Fibroblast of skin of right quadriceps (primary cell): ENCODE results near the gene SNAP29.
A peak's percentile ranks its signal among the peaks of the same experiment; 100 is the strongest.
"Not testable (repeated sequence)": the region's sequence is repeated elsewhere in the genome, so short reads cannot be mapped to it uniquely, and the experiment has no call there.

Source experiments
- DNase-seq: peaks from one replicate; pipeline ENCODE4 v3.0.0-alpha.2; 2013

SNAP29 gene

GRCh38 chr22:20903093-20903492 is 44.3 kb downstream of the SNAP29 start:
- no peak for DNase-seq

GRCh38 chr22:20904008-20904979 is 45.5 kb downstream of the SNAP29 start:
- peak; percentile 91 for DNase-seq

GRCh38 chr22:20904980-20905355 is 46.2 kb downstream of the SNAP29 start:
- DNase-seq: no peak

GRCh38 chr22:20905415-20906386 is 46.9 kb downstream of the SNAP29 start:
- DNase-seq: no peak

GRCh38 chr22:20906387-20906767 is 47.6 kb downstream of the SNAP29 start:
- no peak for DNase-seq

GRCh38 chr22:20908717-20909116 is 49.9 kb downstream of the SNAP29 start:
- not testable (repeated sequence) for DNase-seq

GRCh38 chr22:20909543-20910303 is 50.9 kb downstream of the SNAP29 start:
- no peak for DNase-seq

- DNase-seq: no peak
Observed at GRCh38 chr22:20912494-20912893, 53.7 kb downstream of the SNAP29 start.

- peak; percentile 98 for DNase-seq
Observed at GRCh38 chr22:20916916-20917810, 58.4 kb downstream of the SNAP29 start, which contains the start of gene CRKL. TSS of gene CRKL (plus strand) at chr22:20917407. CDS start at chr22:20917935, 528 bp downstream.

- DNase-seq: no peak
Observed at GRCh38 chr22:20918663-20919218, 59.9 kb downstream of the SNAP29 start.

GRCh38 chr22:20919718-20920117 is 60.9 kb downstream of the SNAP29 start:
- no peak for DNase-seq

- DNase-seq: no peak
Observed at GRCh38 chr22:20920881-20921203, 62.0 kb downstream of the SNAP29 start.

- no peak for DNase-seq
Observed at GRCh38 chr22:20922141-20922751, 63.4 kb downstream of the SNAP29 start.

- no peak for DNase-seq
Observed at GRCh38 chr22:20926243-20926642, 67.4 kb downstream of the SNAP29 start.

- no peak for DNase-seq
Observed at GRCh38 chr22:20927940-20928572, 69.2 kb downstream of the SNAP29 start.

GRCh38 chr22:20928573-20928967 is 69.8 kb downstream of the SNAP29 start:
- DNase-seq: no peak

GRCh38 chr22:20930004-20930403 is 71.2 kb downstream of the SNAP29 start:
- DNase-seq: no peak

GRCh38 chr22:20930435-20930834 is 71.6 kb downstream of the SNAP29 start:
- DNase-seq: not testable (repeated sequence)

GRCh38 chr22:20931126-20931654 is 72.4 kb downstream of the SNAP29 start:
- DNase-seq: no peak

GRCh38 chr22:20933910-20934309 is 75.1 kb downstream of the SNAP29 start:
- DNase-seq: no peak
